GM19035 (cell line): Measurements from ENCODE around the gene SERPINB6.
"Not testable (repeated sequence)": the region's sequence is repeated elsewhere in the genome, so short reads cannot be mapped to it uniquely, and the experiment has no call there.

ENCODE experiments used
- ATAC-seq: cut with Tn5 transposase; IDR thresholded peaks from one replicate; pipeline ENCODE4 v1.9.1; 2021; ENCODE audit not compliant: unreplicated experiment

SERPINB6 gene

DNA sequence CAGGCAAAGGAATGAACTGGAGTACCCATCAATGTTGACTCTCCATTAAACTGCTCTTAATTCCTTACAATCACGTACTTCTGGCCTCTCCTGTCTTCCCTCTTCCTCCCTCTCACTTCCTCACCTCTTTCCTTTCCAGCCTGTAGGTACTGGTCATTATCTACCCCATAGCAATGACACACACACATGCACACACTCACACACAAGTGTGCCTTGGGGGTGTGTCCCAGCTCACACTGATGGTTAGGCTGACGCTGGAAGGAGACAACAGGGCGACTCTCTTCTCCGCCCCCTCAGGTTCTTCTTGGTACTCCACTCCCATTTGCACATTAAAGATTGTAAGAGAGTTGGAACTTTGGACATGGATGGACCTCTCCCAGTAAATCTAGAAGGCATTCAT lies 54.3 kb downstream of the SERPINB6 start:
- ATAC-seq: no peak

DNA sequence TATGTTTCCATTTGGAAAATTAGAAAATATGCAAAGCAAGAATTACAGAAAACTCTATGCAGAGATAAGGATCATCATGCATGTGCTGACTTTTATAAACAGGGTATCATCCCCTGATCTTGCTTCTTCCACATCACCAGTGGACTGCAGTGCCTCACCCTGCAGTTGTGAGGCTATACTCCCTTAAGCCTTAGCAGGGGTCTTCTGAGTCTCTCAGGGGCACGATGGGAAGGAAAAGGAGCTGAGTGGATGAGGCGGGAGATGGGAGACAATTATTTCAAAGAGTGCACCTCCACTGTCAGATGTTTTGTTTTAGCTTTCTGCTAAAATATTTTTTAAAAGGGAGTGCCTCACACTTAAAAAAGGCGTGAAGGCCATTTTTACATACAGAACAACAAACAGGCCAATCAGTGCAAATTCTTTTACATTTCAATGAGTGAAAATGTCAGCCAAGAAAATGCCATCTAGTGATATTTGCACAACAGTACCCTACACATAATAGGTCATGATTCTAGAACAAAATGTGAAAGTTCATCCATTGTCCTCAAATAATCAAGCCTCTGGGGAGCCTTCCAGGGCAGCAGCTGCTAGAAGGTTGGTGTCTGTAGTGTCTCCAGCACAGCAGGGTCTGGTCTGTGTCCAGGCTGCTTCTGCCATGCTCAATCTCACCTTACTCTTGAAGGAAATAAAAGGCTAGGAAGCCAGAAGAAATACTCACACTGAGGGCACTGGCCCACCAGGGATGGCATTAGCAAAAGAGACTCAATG lies 55.0 kb downstream of the SERPINB6 start:
- no peak for ATAC-seq

DNA sequence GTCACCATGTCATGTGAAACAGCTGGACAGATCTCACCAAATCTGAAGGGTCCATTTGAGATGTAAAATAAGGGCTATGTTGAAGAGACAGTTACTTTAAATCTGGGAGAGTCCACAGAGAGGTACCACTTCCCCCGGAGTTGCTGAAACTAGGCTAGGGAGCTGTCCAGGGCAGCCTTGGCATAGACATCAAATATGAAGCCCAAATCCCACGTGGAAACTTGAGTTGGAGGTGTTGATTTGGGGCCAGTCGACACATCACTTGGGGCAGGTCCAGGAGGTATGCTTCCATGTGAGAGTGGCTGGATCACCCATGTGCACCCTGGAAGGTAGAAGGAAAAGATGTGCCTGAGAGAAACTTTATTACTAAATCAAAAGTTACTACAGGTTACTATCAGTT lies 56.2 kb downstream of the SERPINB6 start:
- ATAC-seq: no peak

DNA sequence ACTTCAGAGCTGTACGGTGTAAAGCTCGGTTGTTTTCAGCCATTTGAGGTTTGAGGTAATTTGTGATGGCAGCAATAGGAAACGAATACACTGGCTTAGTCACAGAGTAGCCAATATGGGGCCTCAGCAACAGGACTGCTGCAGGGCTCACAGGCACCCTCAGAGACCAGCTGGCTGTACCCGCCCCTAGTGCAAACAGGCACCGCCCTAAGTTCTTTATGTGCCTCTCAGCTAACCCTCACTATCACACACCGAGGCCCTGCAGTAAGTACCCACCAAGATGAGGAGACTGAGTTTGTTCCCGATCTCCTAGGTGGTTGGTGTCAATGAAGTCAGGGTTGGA lies 57.1 kb downstream of the SERPINB6 start:
- ATAC-seq: no peak

DNA sequence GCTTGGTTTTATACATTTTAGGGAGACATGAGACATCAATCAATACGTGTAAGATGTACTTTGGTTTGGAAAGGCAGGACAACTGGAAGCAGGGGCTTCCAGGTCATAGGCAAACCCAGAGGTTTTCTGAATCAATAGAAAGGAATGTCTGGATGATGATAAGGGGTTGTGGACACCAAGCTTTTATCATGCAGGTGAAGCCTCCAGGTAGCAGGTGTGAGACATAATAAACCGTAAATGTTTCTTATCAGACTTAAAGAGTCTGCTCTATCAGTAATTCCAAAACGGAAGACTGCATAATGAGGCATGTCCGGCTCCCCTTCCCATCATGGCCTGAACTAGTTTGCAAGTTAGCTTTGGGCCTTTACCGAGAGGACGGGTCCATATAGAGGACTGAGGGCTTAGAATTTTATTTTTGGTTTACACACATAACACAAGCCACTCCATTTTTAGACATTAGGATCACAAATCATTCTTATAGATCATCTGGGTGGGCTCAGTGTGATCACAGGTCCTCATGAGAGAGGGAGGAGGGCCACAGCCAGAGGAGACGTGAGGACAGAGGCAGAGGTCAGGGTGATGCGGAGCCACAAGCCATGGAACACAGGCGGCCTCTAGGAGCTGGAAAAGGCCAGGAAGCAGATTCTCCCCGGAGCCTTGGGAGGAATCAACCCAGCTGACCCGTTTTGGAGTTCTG lies 57.6 kb downstream of the SERPINB6 start:
- no peak for ATAC-seq

DNA sequence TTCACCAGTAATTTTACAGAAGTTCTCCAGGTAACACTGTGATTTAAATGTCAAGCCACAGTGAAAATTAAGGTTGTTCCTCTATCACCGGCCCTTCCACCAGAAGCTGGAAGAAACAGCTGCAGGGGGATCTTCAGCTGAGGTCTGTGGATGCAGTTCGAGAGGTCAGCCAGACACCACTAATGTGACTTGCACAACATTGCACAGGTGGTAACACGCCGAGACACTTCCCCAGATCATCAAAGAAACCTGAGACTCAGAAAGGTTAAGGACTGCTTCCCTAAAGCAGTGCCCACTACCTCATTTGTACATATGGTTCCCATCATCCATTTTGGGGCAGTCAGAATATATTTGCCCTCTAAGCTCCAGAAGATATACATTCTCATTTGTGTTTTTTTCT lies 60.2 kb downstream of the SERPINB6 start:
- no peak for ATAC-seq

DNA sequence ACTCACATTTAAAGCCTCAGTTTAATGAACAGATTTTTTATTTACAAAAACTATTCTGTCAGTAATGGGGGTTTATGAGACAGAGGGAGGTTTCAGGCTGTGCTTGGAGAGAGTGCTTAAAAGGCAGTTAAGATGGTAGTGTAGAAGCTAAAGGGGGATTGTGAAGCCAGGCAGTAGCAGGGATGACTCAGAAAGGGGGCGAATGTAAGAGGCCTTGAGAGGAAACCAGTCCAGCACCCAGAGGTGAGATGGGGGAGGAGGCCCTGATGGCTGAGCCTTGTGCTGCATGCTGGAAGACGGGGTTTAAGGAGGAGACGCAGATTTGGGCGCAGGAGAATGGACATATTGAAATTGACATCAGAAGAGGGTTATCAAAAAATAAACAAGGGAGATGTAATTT lies 61.6 kb downstream of the SERPINB6 start:
- no peak for ATAC-seq

DNA sequence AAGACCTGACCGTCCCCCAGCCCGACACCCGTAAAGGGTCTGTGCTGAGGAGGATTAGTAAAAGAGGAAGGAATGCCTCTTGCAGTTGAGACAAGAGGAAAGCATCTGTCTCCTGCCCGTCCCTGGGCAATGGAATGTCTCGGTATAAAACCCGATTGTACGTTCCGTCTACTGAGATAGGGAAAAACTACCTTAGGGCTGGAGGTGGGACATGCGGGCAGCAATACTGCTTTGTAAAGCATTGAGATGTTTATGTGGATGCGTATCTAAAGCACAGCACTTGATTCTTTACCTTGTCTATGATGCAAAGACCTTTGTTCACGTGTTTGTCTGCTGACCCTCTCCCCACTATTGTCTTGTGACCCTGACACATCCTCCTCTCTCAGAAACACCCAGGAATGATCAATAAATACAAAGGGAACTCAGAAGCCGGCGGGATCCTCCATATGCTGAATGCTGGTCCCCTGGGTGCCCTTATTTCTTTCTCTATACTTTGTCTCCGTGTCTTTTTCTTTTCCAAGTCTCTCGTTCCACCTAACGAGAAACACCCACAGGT lies 62.2 kb downstream of the SERPINB6 start:
- not testable (repeated sequence) for ATAC-seq

DNA sequence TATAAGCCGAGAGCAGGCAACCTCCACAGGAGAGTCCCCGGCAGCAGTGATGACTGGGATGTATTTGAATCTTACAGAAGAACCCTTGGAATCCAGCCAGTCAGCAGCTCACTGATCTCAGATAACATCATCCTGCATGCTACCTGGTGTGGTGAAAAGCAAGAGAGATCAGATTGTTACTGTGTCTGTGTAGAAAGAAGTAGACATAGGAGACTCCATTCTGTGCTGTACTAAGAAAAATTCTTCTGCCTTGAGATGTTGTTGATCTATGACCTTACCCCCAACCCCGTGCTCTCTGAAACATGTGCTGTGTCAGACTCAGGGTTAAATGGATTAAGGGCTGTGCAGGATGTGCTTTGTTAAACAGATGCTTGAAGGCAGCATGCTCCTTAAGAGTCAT lies 62.9 kb downstream of the SERPINB6 start:
- ATAC-seq: not testable (repeated sequence)

DNA sequence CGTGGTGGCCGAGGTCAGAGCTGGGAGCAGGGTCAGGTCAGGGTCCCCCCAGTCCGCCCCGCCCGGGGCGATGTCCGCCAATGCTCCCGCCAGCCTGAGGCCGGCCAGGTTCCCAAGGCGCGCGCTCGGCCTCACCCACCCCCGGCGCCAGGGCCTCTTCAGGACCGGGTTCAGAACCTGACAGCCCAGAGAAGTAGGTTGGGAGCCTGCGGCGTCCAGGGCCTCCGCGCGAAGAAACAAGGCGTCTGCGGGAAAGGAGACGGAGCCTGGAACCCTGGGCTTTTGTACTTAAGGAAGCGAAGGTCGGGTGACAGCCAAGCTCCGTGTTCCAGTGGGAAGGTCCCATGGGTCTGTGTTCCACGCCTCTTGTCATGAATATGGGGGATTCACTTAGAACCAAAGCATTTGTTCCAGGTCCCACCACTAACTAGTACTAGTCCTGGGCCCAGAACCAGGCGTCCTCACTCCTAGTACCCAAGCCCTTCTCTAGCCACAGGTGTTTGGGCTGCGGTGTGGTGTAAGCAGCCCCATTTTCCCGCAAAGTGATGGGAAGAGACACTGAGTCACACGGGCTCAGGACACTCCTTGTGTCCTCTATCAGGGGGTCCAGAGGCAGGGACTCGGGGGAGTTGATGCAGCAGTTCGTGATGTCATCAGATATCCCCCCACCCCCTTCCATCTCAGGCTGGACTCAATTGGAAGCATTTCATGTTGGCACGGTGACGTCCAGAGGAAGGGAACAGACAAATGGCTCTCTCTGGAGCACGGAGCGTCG lies 67.8 kb downstream of the SERPINB6 start:
- not testable (repeated sequence) for ATAC-seq

DNA sequence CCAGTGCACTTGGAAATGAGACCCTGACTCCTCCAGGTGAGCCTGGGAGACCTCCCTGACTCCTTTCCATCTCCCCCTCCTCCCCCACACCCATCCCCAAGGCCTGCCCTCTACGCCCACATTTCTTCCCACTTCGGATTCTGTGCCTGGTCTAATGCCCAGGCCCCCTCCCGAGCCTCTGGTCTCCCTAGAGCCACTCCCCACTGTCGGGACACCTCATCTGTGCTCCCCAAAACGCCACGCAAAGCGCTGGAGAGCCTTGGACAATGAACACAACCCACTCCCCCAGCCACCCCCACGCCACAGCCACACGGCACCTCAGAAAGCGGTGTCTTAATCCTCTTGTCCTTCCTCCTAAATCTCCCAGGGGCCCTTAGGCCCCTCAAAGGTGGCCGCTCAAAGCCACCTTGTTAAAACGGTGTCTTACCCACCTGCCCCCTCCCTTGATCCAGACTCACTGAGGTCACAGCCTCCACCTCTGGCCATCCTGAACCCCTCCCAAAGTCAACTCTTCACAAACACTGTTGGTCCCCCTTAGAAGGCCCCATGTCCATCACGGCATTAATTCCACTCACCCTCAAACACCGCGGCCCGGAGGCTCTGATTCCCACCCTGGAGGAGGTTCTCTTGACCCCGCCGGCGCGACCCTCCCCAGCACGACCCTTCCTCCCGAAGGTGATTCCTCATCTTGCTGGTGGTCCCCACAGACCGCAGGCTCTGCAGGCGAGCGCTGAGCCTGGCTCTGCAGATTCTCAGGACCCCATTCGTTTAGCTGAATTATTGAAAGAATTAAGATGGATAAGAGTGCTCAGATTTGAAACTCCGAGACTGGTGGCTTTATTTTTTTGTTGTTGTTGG lies 69.5 kb downstream of the SERPINB6 start:
- ATAC-seq: not testable (repeated sequence)

DNA sequence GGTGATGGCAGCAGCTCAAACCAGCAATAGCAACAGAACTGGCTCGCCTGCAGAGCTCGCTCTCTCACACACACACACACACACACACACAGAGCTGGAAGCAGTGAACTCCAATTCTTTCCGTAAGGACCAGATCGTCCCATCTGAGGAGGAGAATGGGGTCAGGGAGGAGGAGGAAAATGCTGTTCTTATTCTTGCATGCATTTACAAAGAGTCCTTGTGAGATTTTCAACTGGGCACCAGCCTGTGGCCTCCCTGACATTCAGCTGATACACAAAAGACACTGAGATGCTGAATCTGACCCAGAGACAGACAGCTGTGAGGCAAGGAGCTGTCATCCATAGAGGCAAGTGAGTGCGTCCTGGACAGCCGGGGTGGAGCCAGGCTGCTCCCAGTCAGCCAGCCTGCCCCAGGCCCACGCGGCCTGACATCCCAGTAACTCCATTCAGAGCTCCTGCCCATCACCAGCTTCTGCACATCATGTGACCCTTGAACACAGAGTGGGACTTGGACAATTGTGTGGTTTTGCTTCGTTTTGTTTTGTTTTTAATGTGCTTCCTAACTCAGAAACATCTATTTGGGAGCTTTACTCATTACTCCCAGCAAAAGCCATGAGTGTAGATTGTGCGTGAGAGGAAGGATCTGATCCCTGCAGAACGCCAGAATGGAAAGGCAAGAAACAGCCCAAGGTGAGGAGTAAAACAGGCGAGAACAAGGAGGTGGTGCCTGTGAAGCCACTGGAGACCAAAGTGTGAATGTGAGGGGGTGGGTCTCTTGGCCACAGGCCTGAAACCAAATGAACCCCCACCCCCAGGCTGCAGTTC lies 70.3 kb downstream of the SERPINB6 start:
- ATAC-seq: no peak

DNA sequence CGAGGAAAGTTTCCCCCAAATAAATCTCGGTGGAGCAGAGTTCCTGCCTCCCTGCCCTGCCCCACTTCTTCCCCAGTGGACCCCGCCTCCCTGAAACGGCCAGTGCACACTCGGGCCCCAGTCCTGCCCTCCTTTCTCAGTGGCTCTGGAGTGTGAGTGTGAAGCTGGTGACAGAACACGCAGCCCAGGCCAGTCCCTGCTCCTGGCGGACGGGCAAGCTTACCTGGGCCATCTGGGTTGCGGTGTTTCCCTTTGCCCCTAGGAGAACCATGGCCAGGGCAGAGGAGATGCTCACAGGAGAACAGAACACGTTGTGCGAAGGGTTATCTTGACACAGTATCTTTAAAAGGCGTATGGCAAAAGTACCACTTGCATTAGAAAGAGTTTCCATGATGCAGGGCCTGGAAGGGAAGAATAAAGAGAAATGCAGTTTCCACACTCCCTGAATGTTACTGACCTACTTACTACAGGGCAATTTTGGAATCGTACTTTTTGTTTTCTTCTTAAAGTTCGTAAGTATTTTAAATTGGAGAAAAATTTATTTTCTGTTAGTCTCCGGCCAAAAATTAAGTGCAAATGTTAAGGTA lies 71.1 kb downstream of the SERPINB6 start:
- no peak for ATAC-seq

DNA sequence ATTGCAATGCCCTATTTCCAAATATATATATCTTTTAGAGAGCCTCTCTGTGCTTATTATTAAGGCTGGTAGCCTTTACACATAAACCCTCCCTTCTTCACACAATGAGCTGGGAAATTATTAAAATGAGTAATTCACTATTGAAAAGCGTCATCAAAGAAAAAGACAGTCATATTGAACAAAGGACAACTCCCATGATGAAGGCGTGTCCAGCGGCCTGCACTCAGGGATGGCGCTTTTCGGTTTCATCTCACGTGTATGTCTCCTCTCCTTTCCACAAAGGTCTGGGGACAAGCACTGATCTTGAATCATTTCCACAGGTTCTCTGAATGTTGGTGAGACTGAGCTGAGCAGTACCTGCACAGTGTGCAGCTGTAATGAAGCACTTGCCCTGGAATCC lies 71.8 kb downstream of the SERPINB6 start:
- ATAC-seq: no peak
